ENCODE measurements around the gene KIFC3.
A peak's percentile ranks its signal among the peaks of the same experiment; 100 is the strongest.
"Not testable (repeated sequence)": the region's sequence is repeated elsewhere in the genome, so short reads cannot be mapped to it uniquely, and the experiment has no call there.

The KIFC3 gene

DNA sequence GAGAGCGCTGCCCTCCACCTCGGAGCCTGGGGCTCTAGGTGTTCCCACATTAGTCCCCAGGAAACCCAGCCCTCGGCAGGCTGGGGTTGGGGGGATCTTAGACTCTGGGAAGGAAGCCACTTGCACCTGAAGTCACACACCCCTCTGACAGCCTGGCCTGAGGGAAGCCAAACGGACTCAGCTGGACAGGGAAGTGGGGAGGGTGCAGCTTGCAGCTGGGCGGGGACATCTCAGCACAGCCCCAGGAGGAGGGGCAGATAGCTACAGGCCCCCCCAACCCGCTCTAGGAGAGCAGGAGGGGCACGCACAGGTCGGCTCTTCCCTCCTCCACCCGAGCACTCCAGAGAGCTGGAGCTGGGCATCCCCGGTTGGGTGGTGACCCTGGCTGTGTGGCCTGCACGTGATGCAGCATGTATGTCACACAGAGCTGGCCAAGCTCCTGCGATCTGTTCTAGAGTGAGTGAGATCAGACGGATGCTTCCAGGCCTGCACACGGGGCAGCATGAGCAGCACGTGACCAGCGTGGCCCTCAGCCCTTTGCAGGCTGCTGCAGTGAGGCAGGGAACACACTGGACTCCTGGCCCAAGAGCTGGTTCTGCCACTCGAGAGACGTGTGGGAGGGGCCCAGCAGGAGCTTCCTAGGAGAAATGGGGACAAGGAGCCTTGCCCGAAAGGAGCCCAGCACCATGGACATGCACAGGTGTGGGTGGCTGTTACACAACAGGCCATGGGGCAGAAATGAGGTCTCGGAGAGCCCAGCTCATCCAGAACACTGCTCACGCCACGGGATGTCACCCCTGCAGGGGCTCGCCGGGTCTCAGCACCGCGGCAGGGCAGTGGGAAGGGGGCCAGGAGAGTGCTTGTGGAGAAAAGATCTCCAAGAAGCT, 15.4 kb downstream of the KIFC3 start:
- no peaks in the 10 kb centered on the region for H3K27me3 Mint-ChIP-seq (ENCODE audit: low read depth, poor library complexity)
- H3K27ac Mint-ChIP-seq: no peak overlapping the region
- DNase-seq: no peak
- peaks cover 9% of the 10 kb centered on the region for H3K4me1 Mint-ChIP-seq
- no peaks in the 10 kb centered on the region for H3K9me3 Mint-ChIP-seq
- H3K36me3 Mint-ChIP-seq (ENCODE audit: low read depth): peaks cover 5% of the 10 kb centered on the region
- TF ChIP-seq, protein P1, sequence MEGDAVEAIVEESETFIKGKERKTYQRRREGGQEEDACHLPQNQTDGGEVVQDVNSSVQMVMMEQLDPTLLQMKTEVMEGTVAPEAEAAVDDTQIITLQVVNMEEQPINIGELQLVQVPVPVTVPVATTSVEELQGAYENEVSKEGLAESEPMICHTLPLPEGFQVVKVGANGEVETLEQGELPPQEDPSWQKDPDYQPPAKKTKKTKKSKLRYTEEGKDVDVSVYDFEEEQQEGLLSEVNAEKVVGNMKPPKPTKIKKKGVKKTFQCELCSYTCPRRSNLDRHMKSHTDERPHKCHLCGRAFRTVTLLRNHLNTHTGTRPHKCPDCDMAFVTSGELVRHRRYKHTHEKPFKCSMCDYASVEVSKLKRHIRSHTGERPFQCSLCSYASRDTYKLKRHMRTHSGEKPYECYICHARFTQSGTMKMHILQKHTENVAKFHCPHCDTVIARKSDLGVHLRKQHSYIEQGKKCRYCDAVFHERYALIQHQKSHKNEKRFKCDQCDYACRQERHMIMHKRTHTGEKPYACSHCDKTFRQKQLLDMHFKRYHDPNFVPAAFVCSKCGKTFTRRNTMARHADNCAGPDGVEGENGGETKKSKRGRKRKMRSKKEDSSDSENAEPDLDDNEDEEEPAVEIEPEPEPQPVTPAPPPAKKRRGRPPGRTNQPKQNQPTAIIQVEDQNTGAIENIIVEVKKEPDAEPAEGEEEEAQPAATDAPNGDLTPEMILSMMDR (IDR thresholded peaks at IDR 0.05): no peak
- no peak overlapping the region for H3K4me3 Mint-ChIP-seq

DNA sequence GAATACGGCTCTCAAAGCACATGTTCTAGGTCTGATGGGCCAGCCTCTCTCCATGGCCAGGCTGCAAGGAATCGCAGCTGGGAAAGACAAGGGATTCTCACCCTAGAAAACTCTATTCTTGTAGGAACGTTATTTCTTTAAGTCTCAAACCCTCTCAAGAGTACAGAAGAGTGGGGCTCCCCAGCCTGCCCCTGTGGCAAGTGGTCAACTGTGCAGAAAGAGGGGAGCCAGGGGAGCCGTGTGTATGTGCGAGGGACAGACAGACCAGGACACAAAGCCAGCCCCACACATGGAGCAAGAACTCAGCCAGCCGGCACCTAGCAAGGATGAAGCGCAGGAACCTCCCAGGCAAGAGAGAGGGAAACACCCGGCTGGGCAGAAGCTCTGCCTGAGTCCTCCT, 16.4 kb downstream of the KIFC3 start:
- Mint-ChIP-seq H3K4me3 (no peak overlapping the region), H3K27ac (no peak overlapping the region), H3K36me3 (ENCODE audit: low read depth) (peaks cover 5% of the 10 kb centered on the region), H3K9me3 (no peaks in the 10 kb centered on the region), H3K27me3 (ENCODE audit: low read depth, poor library complexity) (no peaks in the 10 kb centered on the region), H3K4me1 (peaks cover 5% of the 10 kb centered on the region)
- no peak for DNase-seq
- TF ChIP-seq, protein P1 (IDR thresholded peaks at IDR 0.05): no peak

DNA sequence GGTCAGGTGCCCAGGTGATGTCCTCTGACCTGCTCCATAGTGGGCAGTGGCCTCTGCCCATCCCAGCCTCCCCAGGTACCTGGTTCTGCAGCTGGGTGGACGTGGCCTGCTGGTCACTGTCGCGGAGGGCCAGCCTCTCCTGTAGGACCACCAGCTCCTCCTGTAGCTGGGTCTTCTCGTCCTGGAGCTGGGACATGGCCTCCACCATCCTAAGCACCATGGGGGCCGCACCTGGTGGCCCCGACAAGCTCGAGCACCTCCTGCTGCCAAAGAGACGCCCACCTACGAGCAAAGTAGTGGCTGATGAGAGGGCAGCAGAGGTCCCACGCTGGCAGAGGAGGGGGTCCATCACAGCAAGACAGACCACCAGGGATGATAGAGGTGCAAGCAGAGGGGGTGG, 16.9 kb downstream of the KIFC3 start:
- Mint-ChIP-seq H3K27me3 (ENCODE audit: low read depth, poor library complexity) (no peaks in the 10 kb centered on the region), H3K27ac (no peak overlapping the region), H3K36me3 (ENCODE audit: low read depth) (peaks cover 5% of the 10 kb centered on the region), H3K4me3 (no peak overlapping the region), H3K9me3 (no peaks in the 10 kb centered on the region), H3K4me1 (peaks cover 5% of the 10 kb centered on the region)
- TF ChIP-seq, protein P1 (IDR thresholded peaks at IDR 0.05): no peak
- DNase-seq: no peak

DNA sequence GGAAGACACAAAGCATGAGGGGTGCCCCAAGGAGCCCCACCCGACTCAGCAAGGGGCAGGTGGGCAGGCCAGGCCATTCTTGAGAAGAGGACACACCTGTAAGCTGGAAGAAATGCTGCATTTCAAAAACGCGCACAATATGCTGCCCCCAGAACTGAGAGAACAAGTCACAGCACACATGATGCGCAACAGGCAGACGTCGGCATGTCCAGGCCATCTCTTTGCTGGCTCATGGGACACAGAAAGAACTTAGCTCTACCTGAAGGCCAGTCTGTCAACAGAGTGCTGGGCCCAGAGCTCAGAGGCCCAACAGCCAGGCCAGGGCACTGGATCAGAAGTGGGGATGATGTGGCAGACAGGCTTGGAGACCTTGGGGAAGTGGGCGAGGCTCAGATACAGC, 18.0 kb downstream of the KIFC3 start:
- peak overlapping the region; percentile 40 for H3K27ac Mint-ChIP-seq
- no peak overlapping the region for H3K4me3 Mint-ChIP-seq
- peaks cover 3% of the 10 kb centered on the region for H3K36me3 Mint-ChIP-seq (ENCODE audit: low read depth)
- H3K27me3 Mint-ChIP-seq (ENCODE audit: low read depth, poor library complexity): no peaks in the 10 kb centered on the region
- TF ChIP-seq, protein P1 (IDR thresholded peaks at IDR 0.05): no peak
- H3K4me1 Mint-ChIP-seq: peaks cover 5% of the 10 kb centered on the region
- no peaks in the 10 kb centered on the region for H3K9me3 Mint-ChIP-seq
- no peak for DNase-seq

DNA sequence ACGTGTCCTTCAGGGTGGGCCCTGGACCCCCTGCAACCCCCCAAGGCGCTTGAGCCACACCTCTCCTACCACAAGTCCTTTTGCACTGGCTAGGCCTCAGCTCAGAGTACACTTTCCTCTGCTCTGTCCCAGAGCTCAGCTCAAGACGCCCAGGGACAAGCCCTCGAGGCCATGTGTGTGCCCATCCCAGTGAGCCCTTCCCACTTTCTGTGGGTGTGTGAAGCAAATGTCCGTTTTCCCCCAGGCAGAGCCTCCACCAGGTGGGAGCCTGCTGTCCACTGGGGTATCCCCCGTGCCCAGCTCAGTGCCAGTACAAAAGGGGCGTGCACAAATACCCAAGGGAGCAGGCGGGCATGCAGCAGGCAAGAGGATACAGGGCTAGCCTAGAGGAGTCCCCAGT, 18.4 kb downstream of the KIFC3 start:
- H3K36me3 Mint-ChIP-seq (ENCODE audit: low read depth): peaks cover 5% of the 10 kb centered on the region
- no peak overlapping the region for H3K4me3 Mint-ChIP-seq
- H3K27me3 Mint-ChIP-seq (ENCODE audit: low read depth, poor library complexity): no peaks in the 10 kb centered on the region
- TF ChIP-seq, protein P1 (IDR thresholded peaks at IDR 0.05): no peak
- no peaks in the 10 kb centered on the region for H3K9me3 Mint-ChIP-seq
- H3K27ac Mint-ChIP-seq: peak overlapping the region; percentile 40
- no peak for DNase-seq
- H3K4me1 Mint-ChIP-seq: peaks cover 5% of the 10 kb centered on the region

DNA sequence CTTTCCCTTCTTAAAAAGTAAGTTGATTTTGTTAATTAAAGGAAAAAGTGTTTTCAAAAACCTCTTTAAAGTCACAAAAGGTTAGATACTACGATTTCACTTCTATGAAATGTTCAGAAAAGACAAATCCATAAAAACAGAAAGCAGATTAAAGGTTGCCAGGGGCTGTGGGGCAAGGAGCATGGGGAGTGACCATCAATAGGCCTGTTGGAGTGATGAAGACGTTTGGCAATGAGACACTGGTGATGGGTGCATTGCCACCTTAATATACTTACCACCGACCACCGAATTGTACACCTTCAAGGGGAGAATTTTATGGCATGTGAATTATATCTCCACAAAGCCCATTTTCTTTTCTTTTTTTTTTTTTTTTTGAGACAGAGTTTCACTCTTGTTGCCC, 19.2 kb downstream of the KIFC3 start:
- TF ChIP-seq, protein P1 (IDR thresholded peaks at IDR 0.05): no peak
- peaks cover 5% of the 10 kb centered on the region for H3K36me3 Mint-ChIP-seq (ENCODE audit: low read depth)
- no peaks in the 10 kb centered on the region for H3K9me3 Mint-ChIP-seq
- no peak for DNase-seq
- peaks cover 5% of the 10 kb centered on the region for H3K4me1 Mint-ChIP-seq
- H3K27ac Mint-ChIP-seq: no peak overlapping the region
- no peak overlapping the region for H3K4me3 Mint-ChIP-seq
- H3K27me3 Mint-ChIP-seq (ENCODE audit: low read depth, poor library complexity): no peaks in the 10 kb centered on the region

DNA sequence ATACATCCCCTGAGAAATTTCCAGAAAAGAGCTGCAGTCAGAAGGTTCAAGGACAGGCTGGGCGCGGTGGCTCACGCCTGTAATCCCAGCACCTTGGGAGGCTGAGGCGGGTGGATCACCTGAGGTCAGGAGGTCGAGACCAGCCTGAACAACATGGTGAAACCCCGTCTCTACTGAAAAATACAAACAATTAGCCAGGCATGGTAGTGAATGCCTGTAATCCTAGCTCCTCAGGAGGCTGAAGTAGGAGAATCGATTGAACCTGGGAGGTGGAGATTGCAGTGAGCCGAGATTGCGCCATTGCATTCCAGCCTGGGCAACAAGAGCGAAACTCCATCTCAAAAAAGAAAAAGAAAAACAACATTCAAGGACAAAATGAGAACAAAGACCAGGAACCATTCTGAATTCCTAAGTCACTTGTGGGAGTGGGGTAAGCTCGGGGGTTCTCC, 19.7 kb downstream of the KIFC3 start:
- peak overlapping the region; percentile 9 for H3K27ac Mint-ChIP-seq

More for the DNA sequence above, 19.7 kb downstream of the KIFC3 start:
- not testable (repeated sequence) for H3K9me3 Mint-ChIP-seq; H3K4me1 Mint-ChIP-seq; DNase-seq; H3K27me3 Mint-ChIP-seq (ENCODE audit: low read depth, poor library complexity); H3K36me3 Mint-ChIP-seq (ENCODE audit: low read depth); H3K4me3 Mint-ChIP-seq
